Activated CD8-positive, alpha-beta memory T cell treated with anti-CD3 and anti-CD28 coated beads for 4 hours (primary cell): ENCODE results near the gene XPNPEP1.

Source experiments
- DNase-seq, 2 donors: peaks; one replicate each; pipeline ENCODE4 v3.0.0-alpha.2; 2020; ENCODE audit warnings: low read depth in 2 of 2

XPNPEP1 gene

DNA sequence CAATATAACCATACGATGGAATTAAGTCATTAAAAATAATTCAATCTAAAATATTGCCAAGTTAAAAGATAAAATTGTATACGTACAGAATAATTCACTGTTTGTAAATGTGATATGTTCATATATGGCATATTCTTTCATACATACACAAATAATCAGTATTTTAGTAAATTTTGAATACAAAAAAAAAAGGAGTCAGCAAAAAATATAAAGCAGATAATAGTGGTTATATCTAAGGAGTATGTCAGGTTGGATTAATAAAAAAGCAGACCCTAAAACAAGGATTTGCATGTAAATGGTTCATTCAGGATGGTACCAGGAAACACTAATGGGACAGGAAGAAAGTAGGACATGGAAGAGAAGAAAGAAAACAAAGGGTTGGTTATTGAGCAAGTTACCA is 59.5 kb downstream of the XPNPEP1 start:
- no peak for DNase-seq

- no peak for DNase-seq
These were observed 60.6 kb downstream of the XPNPEP1 start for GRCh38 chr10:109862738-109863137.

GRCh38 chr10:109862041-109862440 is 61.3 kb downstream of the XPNPEP1 start:
- DNase-seq: no peak

DNA sequence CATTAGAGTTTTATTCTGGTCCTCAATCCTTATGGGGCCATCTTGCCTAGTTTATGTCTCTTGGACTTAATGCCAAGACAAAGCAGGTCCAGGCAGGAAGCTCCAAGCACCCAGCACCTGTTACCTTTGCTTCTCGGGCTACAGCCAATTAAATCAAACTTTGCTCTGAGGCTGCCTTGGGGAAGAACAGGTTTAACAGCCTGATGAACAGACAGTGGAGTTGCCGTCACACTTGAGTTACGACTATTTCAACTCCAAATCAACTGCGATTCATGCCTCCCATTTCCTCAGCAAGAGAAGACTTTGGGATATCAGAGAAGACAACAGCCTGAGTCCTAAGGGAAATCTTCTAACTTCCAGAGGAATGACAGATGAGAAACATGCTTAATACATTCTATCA is 62.2 kb downstream of the XPNPEP1 start:
- no peak for DNase-seq

DNA sequence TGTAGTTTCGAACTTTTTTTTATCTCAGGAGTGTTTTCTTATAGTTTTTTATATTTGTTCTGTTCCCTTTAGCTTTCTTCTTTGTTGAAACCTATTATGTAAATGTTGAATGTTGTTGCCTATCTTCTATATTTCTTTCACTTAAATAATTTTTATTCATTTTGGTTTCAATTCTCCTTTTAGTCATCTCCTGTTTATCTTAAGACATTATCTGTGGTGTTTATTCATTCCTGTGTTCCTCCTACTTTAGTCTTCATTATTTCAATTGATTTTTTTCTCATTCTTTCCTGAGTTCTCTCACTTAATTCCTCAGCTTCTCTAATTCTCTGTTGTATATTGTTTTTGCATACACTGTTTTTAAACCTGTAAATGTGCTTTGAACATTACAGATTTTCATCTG is 64.1 kb downstream of the XPNPEP1 start:
- DNase-seq: no peak

GRCh38 chr10:109855746-109856145 is 67.6 kb downstream of the XPNPEP1 start:
- DNase-seq: no peak

DNA sequence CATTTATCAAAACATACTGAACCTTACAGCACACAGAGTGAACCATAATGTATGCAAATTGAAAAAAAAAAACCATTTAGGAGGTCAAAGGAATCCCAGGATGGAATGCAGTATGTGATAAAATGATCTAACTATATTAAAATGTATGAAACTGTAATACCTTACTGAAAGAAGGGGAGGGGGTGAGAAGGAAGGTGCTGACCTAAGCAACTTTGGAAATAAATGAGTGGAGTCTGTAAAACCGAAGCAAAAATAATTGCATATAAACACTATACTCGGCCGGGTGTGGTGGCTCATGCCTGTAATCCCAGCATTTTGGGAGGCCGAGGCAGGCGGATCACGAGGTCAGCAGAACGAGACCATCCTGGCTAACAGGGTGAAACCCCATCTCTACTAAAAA is 69.4 kb downstream of the XPNPEP1 start:
- no peak for DNase-seq

DNA sequence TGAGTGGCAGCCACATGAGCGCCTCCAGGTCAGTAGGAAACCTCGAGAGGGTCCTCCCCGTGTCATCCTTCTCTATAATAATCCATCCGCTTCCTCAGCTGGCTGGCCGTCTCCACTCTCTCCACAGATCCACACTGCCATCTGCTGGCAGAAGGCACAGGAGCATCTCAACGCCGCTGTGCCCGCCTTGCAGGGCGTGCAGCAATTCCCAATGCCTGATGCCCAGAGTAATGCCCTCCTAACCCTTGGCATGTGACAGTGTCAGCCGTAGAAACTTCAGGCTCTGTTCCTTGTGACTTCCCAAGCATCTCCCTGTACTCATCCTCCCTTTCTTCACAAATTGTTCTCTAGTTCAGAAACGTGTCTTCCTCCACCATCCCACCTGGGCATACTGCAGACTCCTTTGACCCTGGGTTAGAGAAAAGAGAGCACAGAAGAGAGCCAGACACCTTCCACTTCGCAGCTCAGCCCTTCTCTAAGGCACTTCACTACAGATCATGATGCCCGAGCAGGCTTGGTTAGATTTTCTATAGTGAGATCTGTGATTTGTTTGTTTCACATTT is 70.8 kb downstream of the XPNPEP1 start:
- DNase-seq: peak; percentile 31 to 44

- DNase-seq: no peak
These were observed 71.5 kb downstream of the XPNPEP1 start for GRCh38 chr10:109851616-109852474.

DNA sequence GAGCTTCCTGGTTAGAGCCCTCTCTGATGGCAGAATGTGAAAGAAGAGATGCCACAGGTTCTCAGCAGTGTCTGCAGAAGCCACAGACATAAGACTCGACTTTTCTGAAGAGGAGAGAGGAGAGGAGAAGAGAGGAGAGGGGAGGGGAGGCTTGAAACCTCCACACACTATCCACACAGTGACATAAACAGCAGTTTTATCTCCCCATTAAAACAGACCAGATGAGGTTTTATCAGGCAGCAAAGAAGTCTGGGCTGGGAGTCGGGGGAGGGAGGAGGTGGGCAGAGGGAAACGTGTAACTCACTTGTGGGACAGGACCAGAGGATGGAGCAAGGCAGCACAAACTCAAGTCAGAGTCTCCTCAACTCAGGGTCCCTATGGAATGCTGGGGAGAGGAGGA is 76.5 kb downstream of the XPNPEP1 start:
- no peak for DNase-seq

GRCh38 chr10:109845308-109845707 is 78.0 kb downstream of the XPNPEP1 start:
- no peak for DNase-seq

DNA sequence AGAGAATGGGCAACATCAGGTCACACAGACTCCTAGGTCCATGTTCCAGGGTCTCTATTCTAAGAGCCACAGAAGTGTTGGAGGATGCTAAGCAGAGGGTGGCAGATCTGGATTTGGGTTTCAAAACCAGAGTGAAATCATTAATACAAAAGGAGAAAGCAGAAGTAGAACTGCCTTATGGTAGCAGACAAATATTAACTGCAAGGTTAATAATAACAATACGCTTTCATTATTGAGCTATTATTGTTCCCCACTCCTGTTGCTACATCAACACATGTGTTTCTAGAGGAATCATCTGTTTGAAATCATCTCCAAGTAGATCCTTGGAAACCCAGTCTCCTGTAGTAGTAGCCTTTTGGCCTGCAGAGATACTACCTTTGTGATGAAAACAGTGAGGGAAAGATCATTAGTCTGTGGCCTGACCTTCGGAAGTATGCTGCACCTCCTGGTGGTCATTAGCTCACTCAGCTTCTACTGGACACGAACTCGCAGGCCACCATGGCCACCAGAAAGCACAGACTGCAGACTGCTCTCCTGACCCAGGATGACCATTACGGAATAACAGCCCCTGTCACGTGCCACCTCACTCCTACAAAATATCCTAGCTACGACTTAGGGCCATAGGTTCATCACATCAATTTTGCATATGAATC is 84.6 kb downstream of the XPNPEP1 start:
- DNase-seq: no peak

DNA sequence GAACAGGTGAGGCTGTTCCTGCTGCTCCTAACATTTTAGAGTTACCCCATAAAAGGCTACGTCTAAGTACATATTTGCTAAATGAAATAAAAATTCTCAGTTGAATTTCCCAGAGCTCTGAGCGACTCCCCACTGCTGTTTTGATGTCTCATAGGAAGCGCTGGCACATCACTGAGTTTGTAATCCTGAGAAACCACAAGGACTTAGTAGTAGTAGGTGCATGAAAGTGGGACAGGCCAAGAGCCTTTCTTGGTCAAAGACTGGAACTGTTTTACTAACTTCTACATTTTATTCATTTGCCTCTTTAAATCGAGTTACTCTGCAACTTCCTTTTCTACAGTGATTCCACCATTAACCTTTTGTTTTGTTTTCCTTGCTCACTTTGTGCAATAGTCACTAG is 85.9 kb downstream of the XPNPEP1 start:
- no peak for DNase-seq

DNA sequence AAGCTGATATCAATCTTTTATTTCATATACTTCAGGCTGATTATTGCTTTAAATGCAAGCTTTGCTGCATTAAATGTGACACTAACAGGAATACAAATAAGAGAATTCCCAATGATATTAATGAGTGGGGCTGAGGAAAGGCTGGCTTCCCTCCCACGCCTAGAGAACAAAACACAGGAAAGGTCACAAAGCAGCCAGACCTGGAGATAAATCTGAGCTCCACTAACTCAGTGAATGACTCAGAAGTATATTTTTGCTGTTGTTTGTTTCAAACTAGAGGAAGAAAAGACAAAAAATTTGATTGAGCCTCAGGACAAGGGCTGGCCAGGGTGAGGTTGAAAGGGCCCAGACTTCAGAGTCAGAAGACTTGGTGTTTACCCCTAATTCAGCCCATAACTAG is 88.1 kb downstream of the XPNPEP1 start:
- no peak for DNase-seq

DNA sequence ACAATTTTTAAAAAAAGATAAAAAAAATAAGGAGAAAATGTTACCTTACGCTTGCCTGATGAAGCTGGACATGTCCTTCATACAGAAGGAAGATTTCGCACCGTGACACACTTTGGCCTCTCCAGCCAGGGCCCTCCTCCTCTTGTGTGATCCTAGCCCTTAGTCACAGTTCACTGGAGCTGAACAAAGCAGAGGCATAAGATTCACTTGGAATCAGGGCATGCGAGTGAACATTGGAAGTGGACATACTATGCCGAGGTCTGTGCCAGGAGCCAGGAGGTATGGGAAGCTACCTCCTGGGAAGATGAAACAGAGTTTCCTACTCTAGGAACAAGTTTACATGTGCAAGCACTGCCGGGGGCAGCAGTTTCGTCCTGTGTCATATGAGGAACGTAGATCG is 91.5 kb downstream of the XPNPEP1 start:
- DNase-seq: no peak

DNA sequence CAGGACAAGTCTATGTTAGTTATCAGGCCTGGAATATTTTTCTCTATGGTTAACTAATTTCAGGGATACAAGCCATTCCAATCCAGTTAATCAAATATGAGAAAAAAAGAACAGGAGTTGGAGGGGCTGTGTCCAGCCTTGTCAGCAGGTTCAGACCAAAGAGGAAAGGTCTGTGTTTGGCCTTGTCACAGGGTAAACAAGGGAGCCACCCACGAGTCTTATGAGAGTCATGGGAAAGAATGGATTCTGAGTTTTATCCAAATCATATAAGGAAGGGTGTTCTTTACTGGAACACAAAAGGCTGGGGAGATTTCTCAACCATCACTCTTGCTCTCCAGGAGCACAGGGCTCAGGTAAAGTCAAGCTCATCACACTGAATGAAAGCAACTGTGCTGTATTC is 99.1 kb downstream of the XPNPEP1 start:
- no peak for DNase-seq

DNA sequence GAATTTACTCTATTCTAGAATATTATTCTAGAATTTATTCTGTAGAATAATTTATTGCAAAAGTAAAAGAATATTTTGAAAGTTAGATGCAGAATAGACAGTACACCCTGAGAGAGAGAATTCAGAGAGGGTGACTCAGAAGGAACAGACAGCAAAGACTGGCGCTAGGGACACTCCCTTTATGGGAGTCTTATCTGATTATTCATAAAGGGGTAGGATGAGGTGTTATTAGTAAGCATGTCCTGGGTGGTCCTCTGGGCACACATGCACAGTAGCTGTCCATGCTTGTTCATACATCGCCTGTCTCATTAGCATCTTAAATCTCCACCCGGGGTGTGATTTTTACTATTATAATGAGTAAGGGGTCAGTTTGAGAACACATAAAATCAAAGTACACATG is 100.1 kb downstream of the XPNPEP1 start:
- DNase-seq: no peak

GRCh38 chr10:109821672-109822071 is 101.6 kb downstream of the XPNPEP1 start:
- no peak for DNase-seq

DNA sequence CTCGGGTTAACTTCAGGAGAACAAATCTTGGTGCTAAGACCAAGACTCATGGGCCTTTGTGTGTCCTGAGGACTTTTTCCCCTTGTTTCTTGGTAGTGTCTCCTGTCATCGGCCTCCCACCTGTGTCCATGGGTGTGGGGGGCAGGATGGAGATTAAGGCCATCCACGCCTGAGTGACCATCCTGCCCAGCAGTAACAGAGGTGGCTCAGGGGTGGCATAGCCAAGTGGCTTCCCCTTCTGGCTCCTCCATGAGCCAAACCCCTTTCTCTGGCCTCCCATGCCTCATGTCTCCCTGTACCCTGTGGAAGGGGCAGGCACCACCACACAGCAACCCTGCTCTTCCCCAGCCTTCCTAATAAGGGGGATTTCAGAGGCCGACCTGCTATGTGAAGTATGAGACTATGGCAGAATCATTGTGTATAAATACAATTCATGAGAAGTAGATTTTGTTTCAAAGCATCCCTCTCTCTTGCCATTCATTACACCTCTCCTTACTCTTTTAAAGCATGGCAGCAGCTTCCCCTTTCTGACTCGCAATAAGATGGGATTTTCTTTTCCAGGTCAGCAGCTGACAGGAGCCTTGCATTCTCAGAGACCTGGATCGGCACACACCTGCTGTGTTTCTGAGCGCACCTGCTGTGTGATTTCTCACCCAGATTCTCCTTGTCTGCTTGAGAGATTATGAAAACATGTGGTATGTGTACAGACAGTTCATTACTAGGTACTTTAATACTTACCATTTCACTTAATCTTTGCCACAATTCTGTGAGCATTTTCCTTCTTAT is 102.5 kb downstream of the XPNPEP1 start:
- no peak for DNase-seq

GRCh38 chr10:109819807-109820206 is 103.5 kb downstream of the XPNPEP1 start:
- no peak for DNase-seq
